Measurements from ENCODE around the gene SOBP. TPM values are rescaled to one million over a fixed set of nuclear protein-coding genes. Genes with fewer than 3 reads are reported as not detected.

SOBP gene
- total RNA-seq, 4 donors from 2014 or later, result 0.15 to 3.8 (median 1.6) TPM

DNA sequence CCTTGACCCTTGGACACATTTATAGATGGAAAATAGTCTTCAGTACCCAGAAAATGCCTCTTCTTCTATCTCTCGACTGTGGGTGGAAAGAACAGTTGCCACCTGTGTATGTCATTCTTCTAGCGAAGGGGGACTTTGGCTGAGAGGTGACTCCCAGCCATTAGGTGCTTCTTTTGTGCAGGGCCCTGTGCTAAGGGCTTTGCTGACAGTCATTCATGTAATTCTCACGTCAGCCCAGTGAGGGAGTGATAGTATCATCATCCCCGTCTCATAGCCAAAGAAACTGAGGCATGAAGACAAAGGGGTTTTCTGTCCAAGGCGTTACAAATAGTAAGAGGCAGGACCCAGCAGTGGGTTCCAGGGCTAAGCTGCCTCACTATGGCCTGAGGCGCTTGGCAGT is 173.4 kb downstream of the SOBP start:
- TF ChIP-seq POLR2A (IDR thresholded peaks at IDR 0.05), result no peak
- TF ChIP-seq, protein P1, sequence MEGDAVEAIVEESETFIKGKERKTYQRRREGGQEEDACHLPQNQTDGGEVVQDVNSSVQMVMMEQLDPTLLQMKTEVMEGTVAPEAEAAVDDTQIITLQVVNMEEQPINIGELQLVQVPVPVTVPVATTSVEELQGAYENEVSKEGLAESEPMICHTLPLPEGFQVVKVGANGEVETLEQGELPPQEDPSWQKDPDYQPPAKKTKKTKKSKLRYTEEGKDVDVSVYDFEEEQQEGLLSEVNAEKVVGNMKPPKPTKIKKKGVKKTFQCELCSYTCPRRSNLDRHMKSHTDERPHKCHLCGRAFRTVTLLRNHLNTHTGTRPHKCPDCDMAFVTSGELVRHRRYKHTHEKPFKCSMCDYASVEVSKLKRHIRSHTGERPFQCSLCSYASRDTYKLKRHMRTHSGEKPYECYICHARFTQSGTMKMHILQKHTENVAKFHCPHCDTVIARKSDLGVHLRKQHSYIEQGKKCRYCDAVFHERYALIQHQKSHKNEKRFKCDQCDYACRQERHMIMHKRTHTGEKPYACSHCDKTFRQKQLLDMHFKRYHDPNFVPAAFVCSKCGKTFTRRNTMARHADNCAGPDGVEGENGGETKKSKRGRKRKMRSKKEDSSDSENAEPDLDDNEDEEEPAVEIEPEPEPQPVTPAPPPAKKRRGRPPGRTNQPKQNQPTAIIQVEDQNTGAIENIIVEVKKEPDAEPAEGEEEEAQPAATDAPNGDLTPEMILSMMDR (IDR thresholded peaks at IDR 0.05), result no peak
- intact Hi-C loops (cut with DNase I), result no loop called here
- Histone ChIP-seq H3K4me1 (peaks cover 0 to 2% (median 0%) of the 10 kb centered on the region in 3 donors), H3K36me3 (no peaks in the 10 kb centered on the region), H3K9me3 (no peaks in the 10 kb centered on the region), H3K27me3 (peaks cover 0 to 17% (median 0%) of the 10 kb centered on the region in 4 donors), H3K27ac (no peak overlapping the region), H3K4me3 (no peak overlapping the region)
- no peak for DNase-seq
- 79 to 86% methylated on average over 3 to 4 of the region's 6 CpGs for WGBS, 2 donors

DNA sequence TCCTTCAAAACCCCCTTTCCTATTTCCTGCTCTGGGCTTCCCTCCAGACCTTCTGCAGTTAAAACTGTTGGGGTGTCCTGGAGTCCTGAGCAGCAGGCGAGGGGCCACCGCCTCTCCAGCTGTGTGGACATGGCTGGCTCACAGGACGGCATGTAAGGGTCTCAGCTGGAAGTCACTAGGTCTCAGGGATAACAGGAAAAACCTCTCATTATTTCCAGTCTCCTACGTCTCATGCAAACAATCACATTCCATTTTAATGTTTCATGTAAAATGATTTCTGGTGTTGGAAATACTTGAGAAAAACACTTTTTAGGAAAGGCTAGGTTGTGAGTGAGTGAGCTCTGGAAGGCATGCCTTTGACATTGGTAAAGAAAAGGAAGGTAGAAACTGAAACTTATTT is 175.5 kb downstream of the SOBP start:
- no peak overlapping the region for H3K4me3 ChIP-seq
- intact Hi-C loops (cut with DNase I), result no loop called here
- no peak for DNase-seq
- no peaks in the 10 kb centered on the region for H3K9me3 ChIP-seq
- TF ChIP-seq, protein P1 (IDR thresholded peaks at IDR 0.05), result no peak
- no peak for TF ChIP-seq POLR2A (IDR thresholded peaks at IDR 0.05)
- 20 to 79% methylated on average over 1 to 4 of the region's 4 CpGs for WGBS, 2 donors
- H3K36me3 ChIP-seq, result no peaks in the 10 kb centered on the region
- peaks cover 0 to 17% (median 0%) of the 10 kb centered on the region in 4 donors for H3K27me3 ChIP-seq
- H3K27ac ChIP-seq, result no peak overlapping the region
- H3K4me1 ChIP-seq, result no peaks in the 10 kb centered on the region

DNA sequence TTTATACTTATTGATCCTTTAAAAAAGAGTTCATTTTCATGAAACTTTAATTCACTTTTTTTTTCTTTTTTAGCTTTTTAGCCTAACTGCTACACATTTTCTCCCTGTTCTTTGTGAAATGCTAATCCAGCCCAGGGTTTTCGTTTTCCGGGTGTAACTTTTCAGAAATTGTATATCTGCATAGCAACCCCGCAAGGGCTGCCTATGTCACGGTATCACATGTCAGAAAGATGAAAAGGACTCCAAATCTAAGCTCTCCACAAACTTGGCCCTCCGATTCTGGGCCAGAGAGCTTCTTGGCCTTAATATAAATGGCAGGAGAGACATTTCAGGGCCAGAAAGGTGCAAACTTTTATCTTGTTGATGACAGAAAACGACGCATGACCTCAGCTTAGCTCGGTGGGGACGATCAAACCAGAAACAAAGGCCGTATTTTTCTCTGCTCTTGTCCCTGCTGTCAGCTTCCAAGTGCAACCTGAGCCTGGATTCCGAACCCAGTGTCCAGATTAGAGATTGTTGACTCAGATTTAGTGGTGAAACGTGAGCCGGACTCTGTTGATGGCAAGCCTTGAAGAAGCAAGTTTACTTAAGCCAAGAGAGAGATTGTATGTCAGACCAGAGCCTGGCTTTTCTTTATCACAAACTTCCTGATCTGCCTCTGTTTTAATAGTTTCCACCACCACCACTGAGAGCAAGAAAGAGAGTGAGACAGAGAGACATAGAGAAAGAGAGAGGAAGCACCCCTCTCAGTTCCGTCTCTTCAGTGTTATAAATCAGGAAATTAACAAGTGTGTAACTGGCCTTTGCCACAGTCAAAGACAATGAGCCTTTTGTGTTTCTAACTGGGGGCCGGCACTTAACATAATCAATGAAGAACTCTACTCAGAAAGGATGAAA is 176.4 kb downstream of the SOBP start:
- H3K27ac ChIP-seq, result no peak overlapping the region
- intact Hi-C loops (cut with DNase I), result no loop called here
- no peak for DNase-seq
- TF ChIP-seq POLR2A (IDR thresholded peaks at IDR 0.05), result no peak
- TF ChIP-seq, protein P1 (IDR thresholded peaks at IDR 0.05), result no peak
- H3K27me3 ChIP-seq, result peaks cover 0 to 17% (median 0%) of the 10 kb centered on the region in 4 donors
- H3K9me3 ChIP-seq, result no peaks in the 10 kb centered on the region
- no peaks in the 10 kb centered on the region for H3K36me3 ChIP-seq
- H3K4me1 ChIP-seq, result peaks cover 0 to 9% (median 3%) of the 10 kb centered on the region in 3 donors
- no peak overlapping the region for H3K4me3 ChIP-seq
- 72 to 86% methylated on average over 15 of the region's 15 CpGs for WGBS, 2 donors

DNA sequence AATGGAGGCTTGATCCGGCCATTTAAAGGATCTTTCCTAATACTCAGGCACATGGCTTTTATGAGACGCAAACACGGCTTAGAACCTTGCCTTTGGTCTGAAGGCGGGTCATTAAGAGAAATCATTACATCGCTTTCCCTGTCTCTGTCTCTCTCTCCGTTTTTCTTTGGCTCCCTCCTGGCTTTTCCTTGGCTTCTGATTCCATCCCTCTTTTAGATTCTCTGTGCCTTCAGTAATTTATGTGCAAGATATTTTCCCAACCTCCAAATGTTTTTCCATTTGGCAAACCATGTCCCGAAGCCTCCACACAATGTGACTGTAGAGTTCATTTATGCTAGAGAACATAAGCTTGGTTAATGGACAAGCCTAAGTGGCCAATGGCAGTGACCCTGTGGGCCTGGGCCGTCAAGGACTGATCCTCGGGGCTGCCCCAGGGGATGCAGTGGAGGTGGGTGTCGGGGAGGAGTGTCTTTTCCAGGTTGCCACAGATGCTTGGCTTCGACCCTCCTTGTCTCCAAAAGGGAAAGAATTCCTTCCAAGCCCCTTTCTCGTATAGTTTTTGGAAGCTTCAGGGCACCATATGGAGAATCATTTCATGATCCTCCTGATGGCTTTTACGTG is 177.2 kb downstream of the SOBP start:
- Histone ChIP-seq H3K36me3 (no peaks in the 10 kb centered on the region), H3K27ac (no peak overlapping the region), H3K9me3 (no peaks in the 10 kb centered on the region), H3K4me1 (peaks cover 0 to 9% (median 3%) of the 10 kb centered on the region in 3 donors), H3K27me3 (peaks cover 0 to 17% (median 0%) of the 10 kb centered on the region in 4 donors), H3K4me3 (no peak overlapping the region)
- 92% methylated on average over 12 to 13 of the region's 13 CpGs for WGBS, 2 donors
- no peak for DNase-seq
- intact Hi-C loops (cut with DNase I), result no loop called here
- no peak for TF ChIP-seq POLR2A (IDR thresholded peaks at IDR 0.05)
- TF ChIP-seq, protein P1 (IDR thresholded peaks at IDR 0.05), result no peak

DNA sequence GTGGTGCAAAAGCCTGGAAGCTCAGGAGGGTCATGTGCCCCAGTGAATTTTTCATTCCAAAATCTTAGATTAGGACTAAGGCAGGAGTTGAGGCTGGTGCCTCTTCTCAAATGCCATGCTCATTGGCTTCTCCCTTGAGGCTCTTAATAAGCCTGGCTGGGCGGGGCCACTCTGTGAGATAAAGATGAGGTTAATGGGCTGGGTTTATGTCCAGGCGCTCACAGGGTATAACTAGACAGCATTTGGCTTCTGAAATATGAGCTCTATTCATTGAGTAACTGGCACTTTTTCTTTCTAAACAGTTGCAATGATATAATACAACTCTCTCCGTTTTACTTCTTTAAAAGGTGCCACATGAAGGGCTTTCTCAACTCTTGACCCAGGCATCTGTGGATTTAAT is 177.9 kb downstream of the SOBP start:
- Histone ChIP-seq H3K27me3 (peaks cover 0 to 12% (median 0%) of the 10 kb centered on the region in 4 donors), H3K27ac (no peak overlapping the region), H3K4me1 (peaks cover 0 to 9% (median 3%) of the 10 kb centered on the region in 3 donors), H3K36me3 (no peaks in the 10 kb centered on the region), H3K4me3 (no peak overlapping the region), H3K9me3 (no peaks in the 10 kb centered on the region)
- no peak for DNase-seq
- intact Hi-C loops (cut with DNase I), result no loop called here
- TF ChIP-seq POLR2A (IDR thresholded peaks at IDR 0.05), result no peak
- TF ChIP-seq, protein P1 (IDR thresholded peaks at IDR 0.05), result no peak
- WGBS, 2 donors, result 77 to 88% methylated on average over 3 of the region's 3 CpGs

Measured in esophagus squamous epithelium (tissue), 5 donors.